Brain microvascular endothelial cell (primary cell): Measurements from ENCODE around the gene THADA.

ENCODE experiments used
- DNase-seq: peaks from one replicate; pipeline ENCODE4 v3.0.0-alpha.2; 2020
- H3K27ac ChIP-seq: fragments of 250-450 bp; sonication (Bioruptor Pico); 2 replicates; pipeline ENCODE4 v1.5.1; 2020; ENCODE audit warnings: mild to moderate bottlenecking, moderate library complexity
- H3K27me3 ChIP-seq: fragments of 250-450 bp; sonication (Bioruptor Pico); replicated peaks from 2 replicates; pipeline ENCODE4 v1.5.1; 2020; ENCODE audit warnings: mild to moderate bottlenecking
- H3K36me3 ChIP-seq: fragments of 250-450 bp; sonication (Bioruptor Pico); replicated peaks from 2 replicates; pipeline ENCODE4 v1.5.1; 2020; ENCODE audit warnings: mild to moderate bottlenecking
- H3K4me3 ChIP-seq: 2 replicates; pipeline ENCODE4 v1.5.1; 2011; ENCODE audit warnings: low read depth, mild to moderate bottlenecking, control low read depth, low read length, moderate library complexity
- in situ Hi-C: cut with HindIII; loops from 2 replicates; pipeline ENCODE4 v1.10.0; 2017; ENCODE audit warnings: low sequenced_read_pairs, low pct_ligation_motif_present
- TF ChIP-seq, protein P1 (sequence below): IDR thresholded peaks from 2 replicates; pipeline ENCODE4 v1.5.1; 2011; ENCODE audit warnings: low read depth, mild to moderate bottlenecking, moderate library complexity, low read length, control low read depth, inconsistent platforms; ENCODE audit errors: missing control alignments

The THADA gene

DNA sequence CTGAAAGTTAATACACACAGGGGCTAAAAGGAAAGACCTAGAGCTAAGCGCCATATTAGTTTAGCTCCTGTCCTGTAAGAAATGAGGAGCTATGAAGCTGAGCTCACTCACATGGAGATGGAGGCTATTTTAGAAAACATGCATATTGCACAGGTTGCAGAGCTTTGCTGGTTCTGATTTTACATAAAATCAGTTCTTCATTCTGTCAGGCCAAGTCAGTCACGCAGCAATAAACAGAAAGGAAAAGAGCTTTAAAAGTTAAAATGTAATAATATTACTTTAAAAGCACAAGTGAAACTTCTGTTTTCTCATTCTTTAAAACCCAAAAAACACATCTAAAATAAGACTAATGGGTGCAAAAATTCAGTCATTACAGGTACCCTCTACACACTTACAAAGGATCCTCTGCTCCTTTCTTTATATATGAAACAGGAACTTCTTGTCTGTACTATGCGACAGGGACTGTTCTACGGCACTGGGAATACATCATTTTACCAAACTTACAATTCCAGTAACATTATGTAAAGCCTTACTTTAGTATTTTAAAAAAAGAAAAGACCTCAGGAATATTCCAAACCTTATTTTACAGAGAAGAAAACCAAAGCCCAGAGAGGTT lies 113.8 kb downstream of the THADA start:
- H3K27ac ChIP-seq = no peak overlapping the region
- H3K27me3 ChIP-seq = no peaks in the 10 kb centered on the region
- DNase-seq = no peak
- in situ Hi-C loops = no loop called here
- H3K36me3 ChIP-seq = no peaks in the 10 kb centered on the region
- TF ChIP-seq, protein P1, sequence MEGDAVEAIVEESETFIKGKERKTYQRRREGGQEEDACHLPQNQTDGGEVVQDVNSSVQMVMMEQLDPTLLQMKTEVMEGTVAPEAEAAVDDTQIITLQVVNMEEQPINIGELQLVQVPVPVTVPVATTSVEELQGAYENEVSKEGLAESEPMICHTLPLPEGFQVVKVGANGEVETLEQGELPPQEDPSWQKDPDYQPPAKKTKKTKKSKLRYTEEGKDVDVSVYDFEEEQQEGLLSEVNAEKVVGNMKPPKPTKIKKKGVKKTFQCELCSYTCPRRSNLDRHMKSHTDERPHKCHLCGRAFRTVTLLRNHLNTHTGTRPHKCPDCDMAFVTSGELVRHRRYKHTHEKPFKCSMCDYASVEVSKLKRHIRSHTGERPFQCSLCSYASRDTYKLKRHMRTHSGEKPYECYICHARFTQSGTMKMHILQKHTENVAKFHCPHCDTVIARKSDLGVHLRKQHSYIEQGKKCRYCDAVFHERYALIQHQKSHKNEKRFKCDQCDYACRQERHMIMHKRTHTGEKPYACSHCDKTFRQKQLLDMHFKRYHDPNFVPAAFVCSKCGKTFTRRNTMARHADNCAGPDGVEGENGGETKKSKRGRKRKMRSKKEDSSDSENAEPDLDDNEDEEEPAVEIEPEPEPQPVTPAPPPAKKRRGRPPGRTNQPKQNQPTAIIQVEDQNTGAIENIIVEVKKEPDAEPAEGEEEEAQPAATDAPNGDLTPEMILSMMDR = no peak
- H3K4me3 ChIP-seq = no peak overlapping the region

DNA sequence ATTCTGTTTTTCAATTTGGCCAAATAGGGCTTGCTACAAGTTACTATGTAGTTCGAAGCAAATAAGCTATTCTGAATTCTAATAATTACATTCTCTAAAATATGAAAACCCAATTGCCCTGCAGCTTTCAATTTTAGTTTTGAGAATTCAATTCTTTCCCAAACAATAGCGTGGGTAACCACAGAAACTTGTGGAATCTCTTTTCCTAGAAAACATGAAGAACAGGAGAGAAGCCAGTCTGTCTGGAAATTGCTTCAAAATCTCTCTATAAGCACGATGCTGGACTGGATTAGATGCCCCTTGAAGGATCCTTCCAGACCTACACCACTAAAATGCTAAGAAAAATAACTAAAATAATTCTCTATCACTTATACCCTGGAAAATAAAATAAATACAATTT lies 115.0 kb downstream of the THADA start:
- Histone ChIP-seq H3K36me3 (no peaks in the 10 kb centered on the region), H3K27me3 (no peaks in the 10 kb centered on the region), H3K27ac (no peak overlapping the region), H3K4me3 (no peak overlapping the region)
- TF ChIP-seq, protein P1 = no peak
- DNase-seq = no peak
- in situ Hi-C loops = no loop called here

DNA sequence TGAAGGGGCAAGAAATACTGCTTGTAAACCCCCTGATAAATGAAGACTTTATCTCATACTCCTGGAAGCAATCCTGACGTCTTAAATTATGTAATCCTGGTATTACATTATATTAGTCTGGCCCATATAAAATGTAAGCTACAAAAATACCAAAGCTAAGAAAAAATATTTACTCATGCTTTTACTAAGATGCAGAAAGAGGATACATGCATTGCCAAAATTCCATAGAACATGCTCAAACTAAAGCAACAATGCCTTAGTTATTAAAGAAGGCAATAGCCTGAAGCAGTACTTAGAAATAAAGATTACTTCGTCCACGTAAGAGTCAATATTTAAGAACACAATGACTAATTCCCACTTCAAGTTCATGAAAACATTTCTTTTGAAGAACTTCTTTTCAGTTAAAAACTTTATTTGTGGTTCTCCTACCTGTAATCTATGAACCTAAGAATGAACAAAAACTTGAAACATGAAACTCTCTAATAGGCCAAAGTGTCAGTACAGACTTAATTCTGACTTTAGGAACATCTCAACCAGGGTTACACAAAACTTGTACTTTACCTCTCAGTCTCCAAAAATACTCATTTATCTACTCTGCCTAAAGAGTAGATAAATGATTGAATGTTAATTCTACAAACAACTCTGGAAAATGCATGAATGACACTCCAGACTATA lies 117.3 kb downstream of the THADA start:
- TF ChIP-seq, protein P1 = no peak
- Histone ChIP-seq H3K27ac (no peak overlapping the region), H3K36me3 (no peaks in the 10 kb centered on the region), H3K27me3 (no peaks in the 10 kb centered on the region), H3K4me3 (no peak overlapping the region)
- in situ Hi-C loops = no loop called here
- no peak for DNase-seq

DNA sequence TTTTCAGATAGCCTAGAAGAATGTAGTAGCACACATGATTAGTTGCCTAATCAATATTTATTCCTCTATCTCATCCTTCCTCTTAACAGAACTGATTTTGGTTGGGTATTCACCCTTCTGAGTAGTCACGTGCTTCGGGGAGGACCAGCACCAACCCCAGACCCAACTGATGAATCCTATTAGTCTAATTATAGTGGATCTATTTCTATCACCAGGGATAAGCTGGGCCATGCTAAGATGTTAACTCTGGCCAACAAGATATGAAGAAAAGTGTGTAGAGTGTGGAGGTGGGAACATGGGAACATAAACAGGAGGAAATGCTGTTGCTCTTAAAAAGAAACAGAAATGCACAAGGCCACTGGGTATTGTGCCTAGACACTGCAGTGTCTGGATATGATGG lies 119.9 kb downstream of the THADA start:
- Histone ChIP-seq H3K36me3 (no peaks in the 10 kb centered on the region), H3K27ac (no peak overlapping the region), H3K27me3 (no peaks in the 10 kb centered on the region), H3K4me3 (no peak overlapping the region)
- TF ChIP-seq, protein P1 = no peak
- DNase-seq = no peak
- in situ Hi-C loops = no loop called here

DNA sequence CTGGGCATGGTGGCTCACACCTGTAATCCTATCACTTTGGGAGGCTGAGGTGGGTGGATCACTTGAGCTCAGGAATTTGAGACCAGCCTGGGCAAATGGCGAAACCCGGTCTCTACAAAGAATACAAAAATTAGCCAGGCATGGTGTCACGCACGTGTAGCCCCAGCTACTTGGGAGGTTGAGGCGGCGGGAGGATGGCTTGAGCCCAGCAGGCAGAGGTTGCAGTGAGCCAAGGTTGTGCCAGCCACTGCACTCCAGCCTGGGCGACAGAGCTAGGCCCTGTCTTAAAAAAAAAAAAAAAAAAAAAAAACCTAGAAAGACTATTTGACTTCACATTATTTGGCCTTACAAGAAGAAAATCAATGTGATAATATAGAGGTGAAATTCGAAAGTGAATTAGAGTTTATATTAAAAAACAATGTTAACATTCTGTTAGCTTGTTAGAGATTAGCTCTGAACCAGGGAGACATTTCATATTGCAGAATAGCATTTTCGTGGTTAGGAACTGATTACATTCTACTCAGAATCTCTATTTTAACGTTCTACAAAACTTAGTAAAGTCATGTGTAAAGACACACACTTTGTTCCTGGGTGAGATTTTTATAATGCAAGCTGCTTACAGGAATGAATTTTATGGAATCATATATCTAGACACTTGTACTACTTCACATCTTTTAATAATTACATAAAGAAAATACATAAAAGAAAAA lies 120.5 kb downstream of the THADA start:
- H3K36me3 ChIP-seq = no peaks in the 10 kb centered on the region
- DNase-seq = no peak
- TF ChIP-seq, protein P1 = no peak
- H3K4me3 ChIP-seq = no peak overlapping the region
- in situ Hi-C loops = no loop called here
- H3K27me3 ChIP-seq = no peaks in the 10 kb centered on the region
- H3K27ac ChIP-seq = no peak overlapping the region
